GM18526 (cell line): ENCODE data around the gene SASS6.
A peak's percentile ranks its signal among the peaks of the same experiment; 100 is the strongest.

Experiments
- POLR2A ChIP-seq: IDR thresholded peaks from 3 replicates; pipeline ENCODE4 v1.6.1; 2011; ENCODE audit not compliant: insufficient read length; ENCODE audit errors: extremely low read depth

The SASS6 gene, protein sequence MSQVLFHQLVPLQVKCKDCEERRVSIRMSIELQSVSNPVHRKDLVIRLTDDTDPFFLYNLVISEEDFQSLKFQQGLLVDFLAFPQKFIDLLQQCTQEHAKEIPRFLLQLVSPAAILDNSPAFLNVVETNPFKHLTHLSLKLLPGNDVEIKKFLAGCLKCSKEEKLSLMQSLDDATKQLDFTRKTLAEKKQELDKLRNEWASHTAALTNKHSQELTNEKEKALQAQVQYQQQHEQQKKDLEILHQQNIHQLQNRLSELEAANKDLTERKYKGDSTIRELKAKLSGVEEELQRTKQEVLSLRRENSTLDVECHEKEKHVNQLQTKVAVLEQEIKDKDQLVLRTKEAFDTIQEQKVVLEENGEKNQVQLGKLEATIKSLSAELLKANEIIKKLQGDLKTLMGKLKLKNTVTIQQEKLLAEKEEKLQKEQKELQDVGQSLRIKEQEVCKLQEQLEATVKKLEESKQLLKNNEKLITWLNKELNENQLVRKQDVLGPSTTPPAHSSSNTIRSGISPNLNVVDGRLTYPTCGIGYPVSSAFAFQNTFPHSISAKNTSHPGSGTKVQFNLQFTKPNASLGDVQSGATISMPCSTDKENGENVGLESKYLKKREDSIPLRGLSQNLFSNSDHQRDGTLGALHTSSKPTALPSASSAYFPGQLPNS

DNA sequence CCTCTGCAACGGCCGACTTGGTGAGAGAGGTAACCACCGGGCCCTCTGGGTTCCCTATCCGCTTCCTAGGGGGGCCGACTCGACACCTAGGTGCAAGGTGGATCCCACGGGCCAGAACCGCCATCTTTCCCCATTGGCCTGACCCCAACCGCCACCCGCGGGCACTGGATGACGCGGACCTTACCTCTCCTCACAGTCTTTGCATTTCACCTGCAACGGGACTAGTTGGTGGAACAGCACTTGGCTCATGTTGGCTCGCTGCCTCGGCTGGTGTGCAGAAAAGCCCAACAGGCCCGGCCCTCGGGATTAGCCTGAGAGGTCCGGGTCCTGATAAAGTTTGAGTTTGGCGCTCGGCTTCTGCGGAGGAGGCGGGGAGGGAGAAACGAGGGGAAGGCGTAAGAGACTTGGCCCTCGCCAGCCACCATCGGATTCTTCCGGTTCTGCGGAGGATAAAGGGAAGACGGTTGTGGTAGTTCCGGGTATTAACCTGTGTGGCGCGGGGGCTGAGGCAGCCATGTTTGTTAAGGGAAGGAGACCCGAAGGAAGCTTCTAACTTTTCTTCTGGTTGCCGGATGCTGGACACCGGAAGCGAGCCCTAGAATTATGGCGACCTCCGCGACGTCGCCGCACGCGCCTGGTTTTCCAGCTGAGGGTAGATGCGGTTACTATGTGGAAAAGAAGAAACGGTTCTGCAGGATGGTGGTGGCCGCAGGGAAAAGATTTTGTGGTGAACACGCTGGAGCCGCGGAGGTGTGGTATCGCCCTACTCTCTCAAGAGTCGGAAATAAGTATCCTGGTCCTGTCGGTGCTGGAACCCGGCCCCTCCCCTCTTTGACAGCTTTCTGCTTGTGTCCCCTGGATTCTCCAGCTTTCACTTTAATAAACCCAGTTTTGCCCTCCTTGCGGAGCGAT, at the start of gene SASS6, which contains the start of gene TRMT13:
TSS of gene SASS6 (minus strand) at position 365 of the 912 bp plus-strand sequence. CDS start at position 249, 116 bp downstream.
TSS of gene TRMT13 (plus strand) at position 598 of the 912 bp plus-strand sequence. CDS start at position 604, 6 bp downstream.
- peak; percentile 72 for TF ChIP-seq POLR2A

- TF ChIP-seq POLR2A = no peak
Observed at GRCh38 chr1:100178091-100178490, 45.4 kb upstream of the SASS6 start, which contains the start of gene LRRC39. LRRC39 (minus strand) TSS chr1:100178256; CDS start chr1:100168516, 9,740 bp downstream.

DNA sequence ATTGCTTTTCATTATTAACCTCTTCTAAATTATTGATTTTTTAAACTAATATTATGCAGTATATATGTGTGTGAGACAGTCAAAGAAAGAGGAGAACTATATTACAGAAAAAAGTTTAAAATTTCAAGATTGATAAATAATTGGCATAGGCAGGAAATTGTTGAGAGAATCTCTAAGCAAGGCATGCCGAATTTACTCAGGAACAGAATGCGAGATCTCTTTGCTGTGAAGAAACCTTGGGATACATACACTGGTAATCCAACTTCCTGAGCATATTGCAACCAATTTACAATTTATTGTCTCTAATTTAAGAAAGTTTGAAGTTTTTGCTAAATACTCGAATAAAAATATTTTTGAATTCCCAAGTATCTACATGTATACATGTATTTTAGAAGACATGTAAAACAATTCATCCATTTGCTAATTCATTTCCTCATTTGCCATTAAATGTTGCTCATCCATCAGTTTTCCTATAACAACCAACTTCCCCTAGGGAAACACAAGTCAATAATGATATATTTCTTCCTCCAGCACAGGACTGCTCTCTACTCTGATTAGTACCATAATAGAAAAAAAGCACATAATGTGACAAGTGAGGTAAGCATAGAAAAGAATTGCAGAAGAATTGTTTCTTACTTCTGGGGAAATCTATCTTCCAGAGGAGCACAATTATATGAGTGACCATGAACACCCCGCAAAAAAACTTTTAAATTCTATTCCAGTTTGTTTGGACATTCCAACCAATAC, 44.7 kb upstream of the SASS6 start:
- TF ChIP-seq POLR2A = no peak

GRCh38 chr1:100168051-100168450, 35.3 kb upstream of the SASS6 start:
- TF ChIP-seq POLR2A = no peak

DNA sequence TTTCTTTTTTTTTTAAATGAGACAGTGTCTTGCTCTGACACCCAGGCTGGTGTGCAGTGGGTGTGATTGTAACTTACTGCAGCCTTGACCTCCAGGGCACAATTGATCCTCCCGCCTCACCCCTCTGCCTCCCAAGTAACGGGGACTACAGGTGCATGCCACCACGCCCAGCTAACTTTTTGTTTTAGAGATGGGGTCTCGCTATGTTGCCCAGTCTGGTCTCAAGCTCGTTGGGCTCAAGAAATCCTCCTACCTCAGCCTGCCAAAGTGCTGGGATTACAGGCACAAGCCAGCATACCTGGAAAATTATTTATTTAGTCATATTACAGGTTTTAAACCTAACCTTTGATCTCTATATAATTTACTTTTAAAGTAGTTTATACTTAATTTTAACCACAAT, 32.0 kb upstream of the SASS6 start:
- TF ChIP-seq POLR2A = no peak

DNA sequence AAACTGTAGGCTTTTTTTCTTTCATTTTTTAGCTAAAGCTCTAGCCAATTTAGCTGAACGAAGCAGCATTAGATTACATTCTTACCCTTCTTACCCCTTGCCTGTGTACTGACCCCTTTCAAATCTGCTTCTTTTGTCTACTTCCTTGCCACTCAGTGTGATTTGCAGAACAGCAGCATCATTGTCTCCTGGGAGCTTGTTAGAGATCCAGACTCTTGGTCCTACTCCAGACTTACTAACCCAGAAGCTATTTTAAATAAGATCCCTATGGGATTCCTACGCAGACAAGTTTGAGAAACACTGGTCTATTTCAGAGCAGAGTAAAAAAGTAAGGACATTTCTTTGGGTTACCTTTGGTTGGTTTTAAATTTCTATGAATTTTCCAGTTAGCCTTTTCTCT, 31.5 kb upstream of the SASS6 start:
- TF ChIP-seq POLR2A = no peak

- TF ChIP-seq POLR2A = no peak
Observed at GRCh38 chr1:100162881-100163280, 30.2 kb upstream of the SASS6 start.

DNA sequence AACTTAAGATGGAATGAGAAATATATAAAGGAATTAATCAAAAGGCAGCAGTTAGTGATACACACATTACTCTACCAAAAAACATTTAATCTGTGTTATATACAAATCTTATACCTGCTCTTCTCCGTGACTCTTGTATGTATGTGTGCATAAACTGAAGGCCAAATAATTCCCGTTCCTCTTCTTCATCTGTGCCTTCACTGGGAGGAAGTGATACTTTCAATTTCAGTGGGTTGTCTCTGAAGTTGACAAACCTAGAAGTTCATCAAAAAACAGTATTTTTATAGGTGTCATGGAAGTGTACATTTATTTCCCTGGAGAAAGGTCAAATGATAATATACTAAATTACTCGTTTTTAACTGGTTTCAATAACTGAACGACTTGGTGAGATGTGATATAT, 19.5 kb upstream of the SASS6 start:
- TF ChIP-seq POLR2A = no peak

DNA sequence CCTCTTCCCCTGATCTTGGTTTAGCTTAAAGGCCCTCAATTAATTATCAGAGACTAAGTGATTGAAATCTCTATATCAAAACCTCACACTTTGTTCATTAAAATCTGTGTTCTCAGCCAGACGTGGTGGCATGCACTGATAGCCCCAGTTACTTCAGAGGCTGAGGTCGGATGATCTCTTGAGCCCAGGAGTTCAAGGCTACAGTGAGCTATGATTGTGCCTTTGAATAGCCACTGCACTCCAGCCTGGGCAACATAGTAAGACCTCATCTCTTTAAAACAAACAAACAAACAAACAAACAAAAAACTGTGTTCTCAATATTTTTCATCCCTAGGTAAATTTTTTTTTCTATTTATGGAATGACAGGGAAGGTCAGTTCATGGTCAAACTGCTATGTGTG, 18.9 kb upstream of the SASS6 start:
- no peak for TF ChIP-seq POLR2A

GRCh38 chr1:100147875-100148274, 15.1 kb upstream of the SASS6 start:
- no peak for TF ChIP-seq POLR2A

GRCh38 chr1:100146958-100147357, 14.2 kb upstream of the SASS6 start:
- TF ChIP-seq POLR2A = no peak

GRCh38 chr1:100145116-100145515, 12.4 kb upstream of the SASS6 start:
- TF ChIP-seq POLR2A = no peak

- no peak for TF ChIP-seq POLR2A
Observed at GRCh38 chr1:100142343-100142742, 9.6 kb upstream of the SASS6 start.

GRCh38 chr1:100141192-100141591, 8.5 kb upstream of the SASS6 start:
- TF ChIP-seq POLR2A = no peak
